ENCODE results near the gene SPDYE3. TPM values are rescaled to one million over a fixed set of nuclear protein-coding genes. Genes with fewer than 3 reads are reported as not detected.

Gene SPDYE3
- total RNA-seq, 1 experiment from 2014 or later, result not detected

- Mint-ChIP-seq H3K4me3 (no peak overlapping the region), H3K27me3 (ENCODE audit: low read depth) (no peaks in the 10 kb centered on the region; the same call in 1 of the 2 replicates), H3K27ac (peak overlapping the region in 2 of 3 experiments; percentile 37 to 90; a peak in 3 of 7 replicates), H3K36me3 (ENCODE audit: insufficient read depth in 1 of 3, low read depth in 3 of 3) (peaks cover 19 to 43% (median 25%) of the 10 kb centered on the region in 3 experiments), H3K9me3 (no peaks in the 10 kb centered on the region), H3K4me1 (peaks cover 38 to 51% of the 10 kb centered on the region in 2 experiments)
- no peak overlapping the region for H3K27ac ChIP-seq (ENCODE audit: insufficient read length, low read depth, low read length)
- no peak for TF ChIP-seq CTCF (conservative IDR thresholded peaks at IDR 0.05)
- H2BK12ac ChIP-seq (ENCODE audit: insufficient read length, low read depth, low read length), result no peak overlapping the region
- DNase-seq, result no peak
- no peaks in the 10 kb centered on the region for H3K9me3 ChIP-seq (ENCODE audit: control insufficient read depth, low read depth, low read length)
- no peak overlapping the region for H3T11ph ChIP-seq (ENCODE audit: low read length)
- H3K27me3 ChIP-seq (ENCODE audit: insufficient read depth, low read length), result no peaks in the 10 kb centered on the region
- H3K18ac ChIP-seq (ENCODE audit: insufficient read length, low read depth, low read length), result peak overlapping the region; percentile 40
- H2BK120ac ChIP-seq (ENCODE audit: low read depth, low read length, poor library complexity, severe bottlenecking), result no peak overlapping the region
- H2AK5ac ChIP-seq (ENCODE audit: insufficient read length, low read length), result no peak overlapping the region
- H2BK20ac ChIP-seq (ENCODE audit: low read depth, low read length, poor library complexity, severe bottlenecking), result no peak overlapping the region
- H3K23me2 ChIP-seq (ENCODE audit: insufficient read length, low read depth, low read length, poor library complexity, severe bottlenecking), result no peaks in the 10 kb centered on the region
- H3K56ac ChIP-seq (ENCODE audit: insufficient read length, low read depth, low read length), result no peak overlapping the region
- no CpG with 5 or more reads among the region's 12 CpGs for WGBS (ENCODE audit: extremely low coverage, insufficient read length, low lambda C conversion rate)
- H3K9ac ChIP-seq (ENCODE audit: extremely low read depth, insufficient read length, low read length), result no peak overlapping the region
- no peaks in the 10 kb centered on the region; the same call in 1 of the 2 replicates for H3K4me1 ChIP-seq (ENCODE audit: insufficient read depth, low read length)
- H3K4ac ChIP-seq (ENCODE audit: low read depth, low read length), result no peak overlapping the region
- H2BK5ac ChIP-seq (ENCODE audit: insufficient read length, low read length), result no peak overlapping the region
- no peak overlapping the region for H3K14ac ChIP-seq (ENCODE audit: insufficient read depth, low read length)
- H4K5ac ChIP-seq (ENCODE audit: insufficient read length, low read depth, low read length), result no peak overlapping the region
- no peaks in the 10 kb centered on the region for H3K79me2 ChIP-seq (ENCODE audit: insufficient read depth, low read length)
- no peak overlapping the region for H3K4me2 ChIP-seq (ENCODE audit: insufficient read depth, insufficient read length, low read length)
- H3K23ac ChIP-seq (ENCODE audit: insufficient read length, low read depth, low read length), result no peak overlapping the region
- H2BK15ac ChIP-seq (ENCODE audit: low read depth, low read length), result no peak overlapping the region
- H2AFZ ChIP-seq (ENCODE audit: low read length), result no peak overlapping the region
- no peak overlapping the region for H4K8ac ChIP-seq (replicated peaks; ENCODE audit: insufficient read length, low read depth, low read length)
- H4K91ac ChIP-seq (ENCODE audit: insufficient read length, low read depth, low read length), result no peak overlapping the region
- no peaks in the 10 kb centered on the region for H4K20me1 ChIP-seq (ENCODE audit: control insufficient read depth, insufficient read depth, insufficient read length)
- no peaks in the 10 kb centered on the region for H3K79me1 ChIP-seq (ENCODE audit: insufficient read depth, low read depth, low read length, poor library complexity, severe bottlenecking)
Measured at GRCh38 chr7:100367676-100368613, 60.4 kb downstream of the SPDYE3 start.

All from H9 (cell line).